HEK293 (cell line): Measurements from ENCODE around the gene VWC2L.

Source experiments
- CTCF ChIA-PET: fragments of 350-600 bp; formaldehyde crosslinking; extraction: SDS; loops from one replicate; lab custom pipeline; 2021; ENCODE audit warnings: antibody characterized with exemption; lab: Yijun Ruan, JAX
- POLR2A ChIA-PET: fragments of 300-600 bp; formaldehyde crosslinking; extraction: SDS; loops from one replicate; lab custom pipeline; 2020; ENCODE audit warnings: antibody characterized with exemption, inconsistent platforms; lab: Yijun Ruan, JAX
- H3K27ac ChIP-seq: fragments of 200-500 bp; sonication (Bioruptor generic); 2 replicates; pipeline ENCODE4 v1.5.1; 2014; ENCODE audit warnings: low read depth, low read length, control low read depth, inconsistent platforms; ENCODE audit errors: extremely low read depth
- H3K36me3 ChIP-seq, 2 experiments: fragments of 200-500 bp in 1 of 2; sonication (Bioruptor generic) in 1 of 2; 1 replicate in 1 of 2; 2 replicates in 1 of 2; pipeline ENCODE4 v1.5.1; 2014 to 2017; ENCODE audit warnings: inconsistent platforms in 2 of 2, low read length in 2 of 2; ENCODE audit not compliant: control insufficient read depth in 2 of 2, insufficient read depth in 1 of 2
- H3K4me1 ChIP-seq: fragments of 200-500 bp; sonication (Bioruptor generic); 2 replicates; pipeline ENCODE4 v1.5.1; 2014; ENCODE audit warnings: mild to moderate bottlenecking, low read length, inconsistent platforms; ENCODE audit not compliant: control insufficient read depth, insufficient read depth
- H3K4me3 ChIP-seq: 2 replicates; pipeline ENCODE4 v1.5.1; 2011; ENCODE audit warnings: low read depth, mild to moderate bottlenecking, control low read depth, low read length, moderate library complexity
- H3K9me3 ChIP-seq: fragments of 200-500 bp; sonication (Bioruptor generic); 2 replicates; pipeline ENCODE4 v1.5.1; 2014; ENCODE audit warnings: low read depth, low read length, inconsistent platforms; ENCODE audit not compliant: control insufficient read depth, insufficient read depth
- HOXA7 ChIP-seq: sonication (generic); formaldehyde crosslinking; IDR thresholded peaks from 2 replicates; pipeline ENCODE4 v1.8.1; 2022; ENCODE audit warnings: missing genetic modification reagents, borderline replicate concordance
- MYNN ChIP-seq: fragments of 450-650 bp; formaldehyde crosslinking; IDR thresholded peaks from 2 replicates; pipeline ENCODE4 v1.5.1; 2016; ENCODE audit warnings: missing biosample characterization, missing genetic modification characterization, borderline replicate concordance
- SALL2 ChIP-seq: fragments of 450-650 bp; formaldehyde crosslinking; IDR thresholded peaks from 2 replicates; pipeline ENCODE4 v1.5.0; 2017; ENCODE audit warnings: missing biosample characterization, mild to moderate bottlenecking, missing genetic modification characterization, borderline replicate concordance
- SP2 ChIP-seq: fragments of 450-650 bp; formaldehyde crosslinking; IDR thresholded peaks from 2 replicates; pipeline ENCODE4 v1.5.1; 2016; ENCODE audit warnings: missing biosample characterization, missing genetic modification characterization
- TCF7L2 ChIP-seq: IDR thresholded peaks from 2 replicates; pipeline ENCODE4 v1.6.1; 2011; ENCODE audit warnings: low read depth, mild to moderate bottlenecking, inconsistent platforms, low read length, moderate library complexity, borderline replicate concordance
- WT1 ChIP-seq: fragments of 450-650 bp; formaldehyde crosslinking; IDR thresholded peaks from 2 replicates; pipeline ENCODE4 v1.5.1; 2016; ENCODE audit warnings: missing biosample characterization, missing genetic modification characterization
- ZBTB7A ChIP-seq: fragments of 450-650 bp; formaldehyde crosslinking; IDR thresholded peaks from 2 replicates; pipeline ENCODE4 v1.5.1; 2016; ENCODE audit warnings: low read depth, missing biosample characterization, missing genetic modification characterization
- ZFHX2 ChIP-seq: fragments of 450-650 bp; formaldehyde crosslinking; conservative IDR thresholded peaks from 2 replicates; pipeline ENCODE4 v1.5.1; 2016; ENCODE audit warnings: missing biosample characterization, missing genetic modification characterization
- ZNF132 ChIP-seq: fragments of 450-650 bp; formaldehyde crosslinking; IDR thresholded peaks from 2 replicates; pipeline ENCODE4 v1.5.1; 2017; ENCODE audit warnings: missing biosample characterization, missing genetic modification characterization, borderline replicate concordance
- ZNF140 ChIP-seq: fragments of 450-650 bp; formaldehyde crosslinking; IDR thresholded peaks from 2 replicates; pipeline ENCODE4 v1.5.1; 2016; ENCODE audit warnings: missing biosample characterization, missing genetic modification characterization
- ZNF202 ChIP-seq: fragments of 450-650 bp; formaldehyde crosslinking; IDR thresholded peaks from 2 replicates; pipeline ENCODE4 v1.5.1; 2016; ENCODE audit warnings: missing biosample characterization, missing genetic modification characterization, borderline replicate concordance
- ZNF292 ChIP-seq: fragments of 450-650 bp; formaldehyde crosslinking; IDR thresholded peaks from 2 replicates; pipeline ENCODE4 v1.5.1; 2016; ENCODE audit warnings: low read depth, missing biosample characterization, missing genetic modification characterization, borderline replicate concordance
- ZNF529 ChIP-seq: fragments of 450-650 bp; formaldehyde crosslinking; IDR thresholded peaks from 2 replicates; pipeline ENCODE4 v1.5.1; 2017; ENCODE audit warnings: missing genetic modification characterization, missing biosample characterization; ENCODE audit not compliant: insufficient replicate concordance
- ZNF544 ChIP-seq: fragments of 450-650 bp; formaldehyde crosslinking; IDR thresholded peaks from 2 replicates; pipeline ENCODE4 v1.5.0; 2017; ENCODE audit warnings: missing biosample characterization, missing genetic modification characterization
- ZNF560 ChIP-seq: fragments of 450-650 bp; formaldehyde crosslinking; IDR thresholded peaks from 2 replicates; pipeline ENCODE4 v1.5.1; 2017; ENCODE audit warnings: missing biosample characterization, missing genetic modification characterization, borderline replicate concordance
- ZNF561 ChIP-seq: fragments of 450-650 bp; IDR thresholded peaks from 2 replicates; pipeline ENCODE4 v1.5.1; 2018; ENCODE audit warnings: missing biosample characterization, missing genetic modification characterization, borderline replicate concordance
- ZNF571 ChIP-seq: fragments of 450-650 bp; formaldehyde crosslinking; IDR thresholded peaks from 2 replicates; pipeline ENCODE4 v1.5.0; 2017; ENCODE audit warnings: missing biosample characterization, missing genetic modification characterization
- ZNF785 ChIP-seq: fragments of 450-650 bp; formaldehyde crosslinking; IDR thresholded peaks from 2 replicates; pipeline ENCODE4 v1.5.1; 2016; ENCODE audit warnings: missing biosample characterization, missing genetic modification characterization
- ZNF791 ChIP-seq: fragments of 450-650 bp; formaldehyde crosslinking; IDR thresholded peaks from 2 replicates; pipeline ENCODE4 v1.5.1; 2016; ENCODE audit warnings: missing biosample characterization, missing genetic modification characterization
- TF ChIP-seq, protein P1 (sequence below): fragments of 450-650 bp; formaldehyde crosslinking; IDR thresholded peaks from 2 replicates; pipeline ENCODE4 v1.5.1; 2016; ENCODE audit warnings: missing biosample characterization, missing genetic modification characterization
- TF ChIP-seq, protein P2 (sequence below): fragments of 450-650 bp; formaldehyde crosslinking; IDR thresholded peaks from 2 replicates; pipeline ENCODE4 v1.5.1; 2016; ENCODE audit warnings: missing biosample characterization, missing genetic modification characterization
- TF ChIP-seq, protein P3 (sequence below): fragments of 450-650 bp; formaldehyde crosslinking; IDR thresholded peaks from 2 replicates; pipeline ENCODE4 v1.5.1; 2017; ENCODE audit warnings: missing biosample characterization, mild to moderate bottlenecking, missing genetic modification characterization, moderate library complexity

VWC2L gene

DNA sequence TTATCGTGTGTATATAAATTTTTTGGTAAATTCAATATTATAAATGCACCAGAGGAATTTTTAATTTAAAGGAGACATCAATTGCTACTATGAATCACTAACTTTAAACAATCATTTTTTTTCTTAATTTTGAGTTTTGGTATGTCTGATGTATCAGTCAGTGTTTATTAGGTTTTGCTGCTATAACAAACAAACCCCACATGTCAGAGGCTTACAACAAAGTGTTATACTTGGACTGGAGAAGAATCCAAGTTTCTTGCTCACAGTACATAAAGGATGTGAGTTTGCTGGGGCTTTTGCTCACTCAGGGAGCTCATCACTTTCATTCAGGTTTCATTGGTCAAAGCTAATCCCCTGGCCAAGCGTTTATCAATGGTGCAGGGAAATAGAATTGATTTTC is 81.8 kb downstream of the VWC2L start (continued):
- TF ChIP-seq ZNF560 (tag by site-specific recombination) (no peak), ZBTB7A (tag by site-specific recombination) (no peak), WT1 (tag by site-specific recombination) (no peak), ZNF132 (tag by site-specific recombination) (no peak), TCF7L2 (no peak), SP2 (tag by site-specific recombination) (no peak)
- TF ChIP-seq, all 188 proteins: peak for 0

DNA sequence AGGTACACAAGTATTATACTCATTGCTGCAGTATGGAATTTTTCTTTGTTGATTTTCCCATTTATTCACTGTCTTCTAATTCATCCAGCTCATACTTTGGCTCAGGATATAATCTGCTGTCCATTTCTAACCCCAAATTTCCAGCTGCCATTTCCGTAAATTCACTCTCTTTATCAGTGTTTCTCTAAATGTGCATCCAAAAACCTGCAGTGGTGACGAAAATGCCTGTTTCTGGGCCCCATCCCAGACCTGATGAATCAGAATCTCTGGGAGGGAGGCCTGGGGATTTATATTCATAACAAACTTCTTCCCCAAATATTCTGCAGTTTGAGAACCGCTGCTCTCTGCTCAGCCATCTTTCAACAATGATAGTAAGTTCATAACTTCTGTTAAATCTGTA is 86.6 kb downstream of the VWC2L start:
- no peaks in the 10 kb centered on the region for H3K9me3 ChIP-seq
- ChIA-PET POLR2A (no interaction called here), CTCF (interaction anchor here (0.6 kb wide), 1 partner anchor 510 kb away, joined by 3 read pairs; no protein-coding TSS in a partner anchor)
- H3K4me1 ChIP-seq = no peaks in the 10 kb centered on the region
- no peaks in the 10 kb centered on the region for H3K36me3 ChIP-seq
- no peak overlapping the region for H3K27ac ChIP-seq
- TF ChIP-seq ZNF529 (tag by site-specific recombination) = no peak
- no peak for TF ChIP-seq ZNF202 (tag by site-specific recombination)
- TF ChIP-seq, protein P1, sequence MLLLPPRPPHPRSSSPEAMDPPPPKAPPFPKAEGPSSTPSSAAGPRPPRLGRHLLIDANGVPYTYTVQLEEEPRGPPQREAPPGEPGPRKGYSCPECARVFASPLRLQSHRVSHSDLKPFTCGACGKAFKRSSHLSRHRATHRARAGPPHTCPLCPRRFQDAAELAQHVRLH = no peak
- TF ChIP-seq ZNF140 (tag by site-specific recombination) = no peak
- TF ChIP-seq SALL2 = no peak
- no peak for TF ChIP-seq ZNF791 (tag by site-specific recombination)
- no peak for TF ChIP-seq MYNN (tag by site-specific recombination)
- no peak for TF ChIP-seq ZNF292 (tag by site-specific recombination)
- no peak for TF ChIP-seq ZNF544 (tag by site-specific recombination)
- no peak for TF ChIP-seq ZFHX2
- TF ChIP-seq ZNF561 (tag by site-specific recombination) = no peak
- TF ChIP-seq WT1 (tag by site-specific recombination) = no peak
- TF ChIP-seq ZNF785 = no peak
- TF ChIP-seq HOXA7 = no peak
- no peak for TF ChIP-seq ZNF571
- TF ChIP-seq, protein P2, sequence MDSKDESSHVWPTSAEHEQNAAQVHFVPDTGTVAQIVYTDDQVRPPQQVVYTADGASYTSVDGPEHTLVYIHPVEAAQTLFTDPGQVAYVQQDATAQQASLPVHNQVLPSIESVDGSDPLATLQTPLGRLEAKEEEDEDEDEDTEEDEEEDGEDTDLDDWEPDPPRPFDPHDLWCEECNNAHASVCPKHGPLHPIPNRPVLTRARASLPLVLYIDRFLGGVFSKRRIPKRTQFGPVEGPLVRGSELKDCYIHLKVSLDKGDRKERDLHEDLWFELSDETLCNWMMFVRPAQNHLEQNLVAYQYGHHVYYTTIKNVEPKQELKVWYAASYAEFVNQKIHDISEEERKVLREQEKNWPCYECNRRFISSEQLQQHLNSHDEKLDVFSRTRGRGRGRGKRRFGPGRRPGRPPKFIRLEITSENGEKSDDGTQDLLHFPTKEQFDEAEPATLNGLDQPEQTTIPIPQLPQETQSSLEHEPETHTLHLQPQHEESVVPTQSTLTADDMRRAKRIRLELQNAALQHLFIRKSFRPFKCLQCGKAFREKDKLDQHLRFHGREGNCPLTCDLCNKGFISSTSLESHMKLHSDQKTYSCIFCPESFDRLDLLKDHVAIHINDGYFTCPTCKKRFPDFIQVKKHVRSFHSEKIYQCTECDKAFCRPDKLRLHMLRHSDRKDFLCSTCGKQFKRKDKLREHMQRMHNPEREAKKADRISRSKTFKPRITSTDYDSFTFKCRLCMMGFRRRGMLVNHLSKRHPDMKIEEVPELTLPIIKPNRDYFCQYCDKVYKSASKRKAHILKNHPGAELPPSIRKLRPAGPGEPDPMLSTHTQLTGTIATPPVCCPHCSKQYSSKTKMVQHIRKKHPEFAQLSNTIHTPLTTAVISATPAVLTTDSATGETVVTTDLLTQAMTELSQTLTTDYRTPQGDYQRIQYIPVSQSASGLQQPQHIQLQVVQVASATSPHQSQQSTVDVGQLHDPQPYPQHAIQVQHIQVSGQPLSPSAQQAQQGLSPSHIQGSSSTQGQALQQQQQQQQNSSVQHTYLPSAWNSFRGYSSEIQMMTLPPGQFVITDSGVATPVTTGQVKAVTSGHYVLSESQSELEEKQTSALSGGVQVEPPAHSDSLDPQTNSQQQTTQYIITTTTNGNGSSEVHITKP (tag by site-specific recombination) = no peak
- TF ChIP-seq, protein P3, sequence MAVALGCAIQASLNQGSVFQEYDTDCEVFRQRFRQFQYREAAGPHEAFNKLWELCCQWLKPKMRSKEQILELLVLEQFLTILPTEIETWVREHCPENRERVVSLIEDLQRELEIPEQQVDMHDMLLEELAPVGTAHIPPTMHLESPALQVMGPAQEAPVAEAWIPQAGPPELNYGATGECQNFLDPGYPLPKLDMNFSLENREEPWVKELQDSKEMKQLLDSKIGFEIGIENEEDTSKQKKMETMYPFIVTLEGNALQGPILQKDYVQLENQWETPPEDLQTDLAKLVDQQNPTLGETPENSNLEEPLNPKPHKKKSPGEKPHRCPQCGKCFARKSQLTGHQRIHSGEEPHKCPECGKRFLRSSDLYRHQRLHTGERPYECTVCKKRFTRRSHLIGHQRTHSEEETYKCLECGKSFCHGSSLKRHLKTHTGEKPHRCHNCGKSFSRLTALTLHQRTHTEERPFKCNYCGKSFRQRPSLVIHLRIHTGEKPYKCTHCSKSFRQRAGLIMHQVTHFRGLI = no peak
- no peak overlapping the region for H3K4me3 ChIP-seq
